GM19372 (cell line): ENCODE results near the gene SOWAHA.
"Not testable (repeated sequence)": the region's sequence is repeated elsewhere in the genome, so short reads cannot be mapped to it uniquely, and the experiment has no call there.

Experiments used
- ATAC-seq: cut with Tn5 transposase; IDR thresholded peaks from one replicate; pipeline ENCODE4 v1.9.1; 2021; ENCODE audit warnings: mild to moderate bottlenecking, low read depth, moderate library complexity; ENCODE audit not compliant: unreplicated experiment

Gene SOWAHA

GRCh38 chr5:132841305-132841704, 28.2 kb downstream of the SOWAHA start:
- ATAC-seq = no peak

DNA sequence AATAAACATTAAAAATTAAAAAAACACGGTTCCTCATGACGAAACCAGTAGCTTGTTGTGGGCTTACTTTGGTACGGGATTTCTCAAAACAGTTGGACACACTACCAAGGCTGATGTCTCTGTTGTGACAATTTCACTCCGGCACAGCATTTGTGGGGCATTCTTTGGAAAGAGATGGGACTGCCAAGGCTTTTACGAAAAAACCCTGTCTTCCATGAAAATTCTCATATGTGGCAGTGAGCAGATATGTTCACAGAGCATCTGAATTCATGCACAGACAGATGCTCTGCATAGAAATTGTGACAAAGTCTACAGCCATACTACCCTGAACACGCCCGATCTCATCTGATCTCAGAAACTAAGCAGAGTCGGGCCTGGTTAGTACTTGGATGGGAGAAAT, 35.2 kb downstream of the SOWAHA start:
- no peak for ATAC-seq

- ATAC-seq = no peak
These were observed 36.2 kb downstream of the SOWAHA start for GRCh38 chr5:132849347-132849746.

DNA sequence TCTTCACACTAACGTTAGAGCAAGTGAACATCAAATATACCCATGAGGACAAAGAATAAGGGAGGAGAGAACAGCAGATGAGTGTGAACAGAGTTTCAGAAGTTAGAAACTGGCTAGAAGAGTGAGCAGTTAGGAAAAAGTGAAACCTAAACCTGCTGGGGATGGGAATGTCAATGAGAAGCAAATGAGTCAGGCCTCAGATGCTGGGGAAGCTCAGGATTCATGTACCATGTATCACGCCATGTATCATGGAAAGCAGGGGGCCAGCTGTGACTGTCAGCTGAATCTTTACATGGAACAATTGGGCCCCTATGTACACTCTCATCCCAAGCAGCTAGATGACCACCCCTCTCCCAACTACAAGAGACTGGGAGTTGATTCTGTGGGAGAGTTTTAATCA, 37.0 kb downstream of the SOWAHA start:
- ATAC-seq = no peak

- no peak for ATAC-seq
These were observed 40.2 kb downstream of the SOWAHA start for GRCh38 chr5:132853323-132853722.

GRCh38 chr5:132853790-132854189, 40.7 kb downstream of the SOWAHA start:
- no peak for ATAC-seq

- no peak for ATAC-seq
These were observed 41.2 kb downstream of the SOWAHA start for GRCh38 chr5:132854301-132854700.

DNA sequence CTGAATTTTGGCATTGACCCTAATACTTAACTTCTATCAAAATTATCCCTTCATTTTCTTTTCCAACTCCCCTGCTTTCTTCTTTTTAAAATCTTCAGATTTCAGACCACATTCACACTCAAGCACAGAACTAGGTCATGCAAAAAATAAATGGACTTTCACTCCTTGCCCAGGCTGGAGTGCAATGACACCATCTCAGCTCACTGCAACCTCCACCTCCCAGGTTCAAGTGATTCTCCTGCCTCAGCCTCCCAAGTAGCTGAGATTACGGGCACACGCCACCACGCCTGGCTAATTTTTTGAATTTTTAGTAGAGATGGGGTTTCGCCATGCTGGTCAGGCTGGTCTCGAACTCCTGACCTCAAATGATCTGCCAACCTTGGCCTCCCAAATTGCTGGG, 41.9 kb downstream of the SOWAHA start:
- not testable (repeated sequence) for ATAC-seq

DNA sequence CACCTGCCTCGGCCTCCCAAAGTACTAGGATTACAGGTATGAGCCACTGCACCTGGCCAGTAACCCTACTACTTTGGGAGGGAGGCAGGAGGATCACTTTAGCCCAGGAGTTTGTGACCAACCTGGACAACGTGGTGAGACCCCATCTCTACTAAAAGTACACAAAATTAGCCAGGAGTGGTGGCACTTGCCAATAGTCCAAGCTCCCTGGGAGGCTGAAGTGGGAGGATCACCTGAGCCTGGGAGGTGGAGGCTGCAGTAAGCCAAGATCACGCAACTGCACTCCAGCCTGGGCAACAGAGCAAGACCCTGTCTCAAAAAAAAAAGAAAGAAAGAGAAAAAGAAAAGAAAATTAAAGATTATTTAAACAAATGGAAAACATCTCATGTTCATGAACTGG, 42.9 kb downstream of the SOWAHA start:
- ATAC-seq = no peak

GRCh38 chr5:132859889-132860437, 46.9 kb downstream of the SOWAHA start:
- no peak for ATAC-seq

- ATAC-seq = no peak
These were observed 47.6 kb downstream of the SOWAHA start for GRCh38 chr5:132860742-132861141.

GRCh38 chr5:132865668-132866341, 52.7 kb downstream of the SOWAHA start:
- peak; percentile 25 for ATAC-seq
